ENCODE data around the gene HSD17B12. TPM values are rescaled to one million over a fixed set of nuclear protein-coding genes. Genes with fewer than 3 reads are reported as not detected.

HSD17B12 gene
- total and polyA plus RNA-seq, 2 of the 13 experiments (the other 11 are each of a cell fraction or from before 2014, with no cell fraction given), result 50.3 to 117 TPM

DNA sequence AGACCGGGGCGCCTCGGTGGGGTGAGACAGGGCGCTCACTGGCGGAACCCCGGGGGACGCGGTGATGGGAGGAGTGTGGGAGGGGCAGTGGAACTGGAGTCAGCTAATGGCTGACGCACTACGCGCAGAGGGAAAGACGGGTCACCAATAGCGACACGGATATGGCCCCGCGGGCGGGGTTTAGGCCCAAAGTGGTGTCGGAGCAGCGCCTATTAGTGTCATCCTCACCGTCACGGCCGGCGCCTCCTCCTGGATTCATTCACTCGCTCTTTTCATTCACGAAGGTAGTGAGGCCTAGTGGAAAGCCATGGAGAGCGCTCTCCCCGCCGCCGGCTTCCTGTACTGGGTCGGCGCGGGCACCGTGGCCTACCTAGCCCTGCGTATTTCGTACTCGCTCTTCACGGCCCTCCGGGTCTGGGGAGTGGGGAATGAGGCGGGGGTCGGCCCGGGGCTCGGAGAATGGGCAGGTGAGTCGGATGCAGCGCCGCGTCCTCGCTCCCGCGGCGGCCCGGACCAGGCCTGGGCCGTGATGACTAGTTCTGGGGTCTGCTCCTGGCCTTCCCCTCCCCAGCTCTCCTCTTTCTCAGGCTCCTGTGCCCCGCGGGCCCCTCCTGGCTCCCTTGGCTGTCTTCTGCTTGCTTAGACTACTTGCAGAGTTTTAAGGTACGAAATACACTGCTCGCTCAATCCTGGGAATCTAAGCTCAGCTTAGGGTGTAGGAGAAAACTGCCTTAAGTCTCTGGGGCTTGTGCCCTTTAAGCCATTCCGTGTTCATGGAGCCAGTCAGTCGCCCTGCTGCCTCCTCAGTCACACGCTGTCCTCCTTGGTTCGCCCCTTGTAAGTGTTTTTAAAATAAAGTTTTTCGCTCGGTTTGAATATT is at the start of gene HSD17B12 (continued):
- TF ChIP-seq, protein P1, sequence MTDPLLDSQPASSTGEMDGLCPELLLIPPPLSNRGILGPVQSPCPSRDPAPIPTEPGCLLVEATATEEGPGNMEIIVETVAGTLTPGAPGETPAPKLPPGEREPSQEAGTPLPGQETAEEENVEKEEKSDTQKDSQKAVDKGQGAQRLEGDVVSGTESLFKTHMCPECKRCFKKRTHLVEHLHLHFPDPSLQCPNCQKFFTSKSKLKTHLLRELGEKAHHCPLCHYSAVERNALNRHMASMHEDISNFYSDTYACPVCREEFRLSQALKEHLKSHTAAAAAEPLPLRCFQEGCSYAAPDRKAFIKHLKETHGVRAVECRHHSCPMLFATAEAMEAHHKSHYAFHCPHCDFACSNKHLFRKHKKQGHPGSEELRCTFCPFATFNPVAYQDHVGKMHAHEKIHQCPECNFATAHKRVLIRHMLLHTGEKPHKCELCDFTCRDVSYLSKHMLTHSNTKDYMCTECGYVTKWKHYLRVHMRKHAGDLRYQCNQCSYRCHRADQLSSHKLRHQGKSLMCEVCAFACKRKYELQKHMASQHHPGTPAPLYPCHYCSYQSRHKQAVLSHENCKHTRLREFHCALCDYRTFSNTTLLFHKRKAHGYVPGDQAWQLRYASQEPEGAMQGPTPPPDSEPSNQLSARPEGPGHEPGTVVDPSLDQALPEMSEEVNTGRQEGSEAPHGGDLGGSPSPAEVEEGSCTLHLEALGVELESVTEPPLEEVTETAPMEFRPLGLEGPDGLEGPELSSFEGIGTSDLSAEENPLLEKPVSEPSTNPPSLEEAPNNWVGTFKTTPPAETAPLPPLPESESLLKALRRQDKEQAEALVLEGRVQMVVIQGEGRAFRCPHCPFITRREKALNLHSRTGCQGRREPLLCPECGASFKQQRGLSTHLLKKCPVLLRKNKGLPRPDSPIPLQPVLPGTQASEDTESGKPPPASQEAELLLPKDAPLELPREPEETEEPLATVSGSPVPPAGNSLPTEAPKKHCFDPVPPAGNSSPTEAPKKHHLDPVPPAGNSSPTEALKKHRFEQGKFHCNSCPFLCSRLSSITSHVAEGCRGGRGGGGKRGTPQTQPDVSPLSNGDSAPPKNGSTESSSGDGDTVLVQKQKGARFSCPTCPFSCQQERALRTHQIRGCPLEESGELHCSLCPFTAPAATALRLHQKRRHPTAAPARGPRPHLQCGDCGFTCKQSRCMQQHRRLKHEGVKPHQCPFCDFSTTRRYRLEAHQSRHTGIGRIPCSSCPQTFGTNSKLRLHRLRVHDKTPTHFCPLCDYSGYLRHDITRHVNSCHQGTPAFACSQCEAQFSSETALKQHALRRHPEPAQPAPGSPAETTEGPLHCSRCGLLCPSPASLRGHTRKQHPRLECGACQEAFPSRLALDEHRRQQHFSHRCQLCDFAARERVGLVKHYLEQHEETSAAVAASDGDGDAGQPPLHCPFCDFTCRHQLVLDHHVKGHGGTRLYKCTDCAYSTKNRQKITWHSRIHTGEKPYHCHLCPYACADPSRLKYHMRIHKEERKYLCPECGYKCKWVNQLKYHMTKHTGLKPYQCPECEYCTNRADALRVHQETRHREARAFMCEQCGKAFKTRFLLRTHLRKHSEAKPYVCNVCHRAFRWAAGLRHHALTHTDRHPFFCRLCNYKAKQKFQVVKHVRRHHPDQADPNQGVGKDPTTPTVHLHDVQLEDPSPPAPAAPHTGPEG (CRISPR knock-in tag; IDR thresholded peaks at IDR 0.05), result no peak
- TF ChIP-seq SETDB1 (CRISPR knock-in tag; IDR thresholded peaks at IDR 0.05; ENCODE audit: borderline replicate concordance) (no peak), FOSL1 (CRISPR knock-in tag; IDR thresholded peaks at IDR 0.05; ENCODE audit: borderline replicate concordance) (no peak), YEATS4 (CRISPR knock-in tag; IDR thresholded peaks at IDR 0.05; ENCODE audit: borderline replicate concordance) (no peak; the same call in 1 of the 2 replicates), KAT8 (CRISPR knock-in tag; IDR thresholded peaks at IDR 0.05) (peak; percentile 74), XBP1 (CRISPR knock-in tag; IDR thresholded peaks at IDR 0.05) (no peak), BHLHE40 (IDR thresholded peaks at IDR 0.05; ENCODE audit: low read length) (no peak), NFRKB (IDR thresholded peaks at IDR 0.05) (no peak)
- TF ChIP-seq, protein P2, sequence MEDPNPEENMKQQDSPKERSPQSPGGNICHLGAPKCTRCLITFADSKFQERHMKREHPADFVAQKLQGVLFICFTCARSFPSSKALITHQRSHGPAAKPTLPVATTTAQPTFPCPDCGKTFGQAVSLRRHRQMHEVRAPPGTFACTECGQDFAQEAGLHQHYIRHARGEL (CRISPR knock-in tag; IDR thresholded peaks at IDR 0.05), result no peak
- TF ChIP-seq, protein P3, sequence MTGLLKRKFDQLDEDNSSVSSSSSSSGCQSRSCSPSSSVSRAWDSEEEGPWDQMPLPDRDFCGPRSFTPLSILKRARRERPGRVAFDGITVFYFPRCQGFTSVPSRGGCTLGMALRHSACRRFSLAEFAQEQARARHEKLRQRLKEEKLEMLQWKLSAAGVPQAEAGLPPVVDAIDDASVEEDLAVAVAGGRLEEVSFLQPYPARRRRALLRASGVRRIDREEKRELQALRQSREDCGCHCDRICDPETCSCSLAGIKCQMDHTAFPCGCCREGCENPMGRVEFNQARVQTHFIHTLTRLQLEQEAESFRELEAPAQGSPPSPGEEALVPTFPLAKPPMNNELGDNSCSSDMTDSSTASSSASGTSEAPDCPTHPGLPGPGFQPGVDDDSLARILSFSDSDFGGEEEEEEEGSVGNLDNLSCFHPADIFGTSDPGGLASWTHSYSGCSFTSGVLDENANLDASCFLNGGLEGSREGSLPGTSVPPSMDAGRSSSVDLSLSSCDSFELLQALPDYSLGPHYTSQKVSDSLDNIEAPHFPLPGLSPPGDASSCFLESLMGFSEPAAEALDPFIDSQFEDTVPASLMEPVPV (CRISPR knock-in tag; IDR thresholded peaks at IDR 0.05), result peak; percentile 80
- TF ChIP-seq, protein P4, sequence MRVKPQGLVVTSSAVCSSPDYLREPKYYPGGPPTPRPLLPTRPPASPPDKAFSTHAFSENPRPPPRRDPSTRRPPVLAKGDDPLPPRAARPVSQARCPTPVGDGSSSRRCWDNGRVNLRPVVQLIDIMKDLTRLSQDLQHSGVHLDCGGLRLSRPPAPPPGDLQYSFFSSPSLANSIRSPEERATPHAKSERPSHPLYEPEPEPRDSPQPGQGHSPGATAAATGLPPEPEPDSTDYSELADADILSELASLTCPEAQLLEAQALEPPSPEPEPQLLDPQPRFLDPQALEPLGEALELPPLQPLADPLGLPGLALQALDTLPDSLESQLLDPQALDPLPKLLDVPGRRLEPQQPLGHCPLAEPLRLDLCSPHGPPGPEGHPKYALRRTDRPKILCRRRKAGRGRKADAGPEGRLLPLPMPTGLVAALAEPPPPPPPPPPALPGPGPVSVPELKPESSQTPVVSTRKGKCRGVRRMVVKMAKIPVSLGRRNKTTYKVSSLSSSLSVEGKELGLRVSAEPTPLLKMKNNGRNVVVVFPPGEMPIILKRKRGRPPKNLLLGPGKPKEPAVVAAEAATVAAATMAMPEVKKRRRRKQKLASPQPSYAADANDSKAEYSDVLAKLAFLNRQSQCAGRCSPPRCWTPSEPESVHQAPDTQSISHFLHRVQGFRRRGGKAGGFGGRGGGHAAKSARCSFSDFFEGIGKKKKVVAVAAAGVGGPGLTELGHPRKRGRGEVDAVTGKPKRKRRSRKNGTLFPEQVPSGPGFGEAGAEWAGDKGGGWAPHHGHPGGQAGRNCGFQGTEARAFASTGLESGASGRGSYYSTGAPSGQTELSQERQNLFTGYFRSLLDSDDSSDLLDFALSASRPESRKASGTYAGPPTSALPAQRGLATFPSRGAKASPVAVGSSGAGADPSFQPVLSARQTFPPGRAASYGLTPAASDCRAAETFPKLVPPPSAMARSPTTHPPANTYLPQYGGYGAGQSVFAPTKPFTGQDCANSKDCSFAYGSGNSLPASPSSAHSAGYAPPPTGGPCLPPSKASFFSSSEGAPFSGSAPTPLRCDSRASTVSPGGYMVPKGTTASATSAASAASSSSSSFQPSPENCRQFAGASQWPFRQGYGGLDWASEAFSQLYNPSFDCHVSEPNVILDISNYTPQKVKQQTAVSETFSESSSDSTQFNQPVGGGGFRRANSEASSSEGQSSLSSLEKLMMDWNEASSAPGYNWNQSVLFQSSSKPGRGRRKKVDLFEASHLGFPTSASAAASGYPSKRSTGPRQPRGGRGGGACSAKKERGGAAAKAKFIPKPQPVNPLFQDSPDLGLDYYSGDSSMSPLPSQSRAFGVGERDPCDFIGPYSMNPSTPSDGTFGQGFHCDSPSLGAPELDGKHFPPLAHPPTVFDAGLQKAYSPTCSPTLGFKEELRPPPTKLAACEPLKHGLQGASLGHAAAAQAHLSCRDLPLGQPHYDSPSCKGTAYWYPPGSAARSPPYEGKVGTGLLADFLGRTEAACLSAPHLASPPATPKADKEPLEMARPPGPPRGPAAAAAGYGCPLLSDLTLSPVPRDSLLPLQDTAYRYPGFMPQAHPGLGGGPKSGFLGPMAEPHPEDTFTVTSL (CRISPR knock-in tag; IDR thresholded peaks at IDR 0.05; ENCODE audit: borderline replicate concordance), result no peak
- TF ChIP-seq, protein P5, sequence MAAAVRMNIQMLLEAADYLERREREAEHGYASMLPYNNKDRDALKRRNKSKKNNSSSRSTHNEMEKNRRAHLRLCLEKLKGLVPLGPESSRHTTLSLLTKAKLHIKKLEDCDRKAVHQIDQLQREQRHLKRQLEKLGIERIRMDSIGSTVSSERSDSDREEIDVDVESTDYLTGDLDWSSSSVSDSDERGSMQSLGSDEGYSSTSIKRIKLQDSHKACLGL (CRISPR knock-in tag; IDR thresholded peaks at IDR 0.05), result peak; percentile 66; the same call in 1 of the 2 replicates
